ENCODE results near the gene ALDH7A1.

Gene ALDH7A1

GRCh38 chr5:126543660-126544059 is 51.4 kb downstream of the ALDH7A1 start:
- ATAC-seq: no peak

GRCh38 chr5:126543009-126543408 is 52.0 kb downstream of the ALDH7A1 start:
- no peak for ATAC-seq
- no peak for TF ChIP-seq RARB (CRISPR knock-in tag; IDR thresholded peaks at IDR 0.05)
- TF ChIP-seq ESRRG (CRISPR knock-in tag; IDR thresholded peaks at IDR 0.05): no peak
- TF ChIP-seq BACH2 (CRISPR knock-in tag; IDR thresholded peaks at IDR 0.05; ENCODE audit: borderline replicate concordance): no peak
- TF ChIP-seq ISL1 (CRISPR knock-in tag; IDR thresholded peaks at IDR 0.05): no peak
- no peak for TF ChIP-seq ZNF565 (CRISPR knock-in tag; conservative IDR thresholded peaks at IDR 0.05; ENCODE audit: low read depth)
- no peak for TF ChIP-seq CSRNP3 (CRISPR knock-in tag; IDR thresholded peaks at IDR 0.05)
- TF ChIP-seq ZC3H10 (CRISPR knock-in tag; IDR thresholded peaks at IDR 0.05): no peak
- no peak for TF ChIP-seq ZFP30 (CRISPR knock-in tag; IDR thresholded peaks at IDR 0.05)
- TF ChIP-seq SNAI2 (CRISPR knock-in tag; IDR thresholded peaks at IDR 0.05): no peak
- no peak for TF ChIP-seq TCF4 (CRISPR knock-in tag; IDR thresholded peaks at IDR 0.05; ENCODE audit: borderline replicate concordance)
- TF ChIP-seq ZNF8 (CRISPR knock-in tag; IDR thresholded peaks at IDR 0.05): no peak
- no peak for TF ChIP-seq PATZ1 (CRISPR knock-in tag; IDR thresholded peaks at IDR 0.05; ENCODE audit: borderline replicate concordance)
- no peak for TF ChIP-seq OSR1 (CRISPR knock-in tag; IDR thresholded peaks at IDR 0.05)
- no peak for TF ChIP-seq TSHZ2 (CRISPR knock-in tag; IDR thresholded peaks at IDR 0.05)
- no peak for TF ChIP-seq TOX (CRISPR knock-in tag; IDR thresholded peaks at IDR 0.05; ENCODE audit: borderline replicate concordance)
- no peak for TF ChIP-seq ZFP3 (CRISPR knock-in tag; IDR thresholded peaks at IDR 0.05)

More at GRCh38 chr5:126543660-126544059, 51.4 kb downstream of the ALDH7A1 start:
- TF ChIP-seq ESRRG (CRISPR knock-in tag; IDR thresholded peaks at IDR 0.05) (no peak), TCF4 (CRISPR knock-in tag; IDR thresholded peaks at IDR 0.05; ENCODE audit: borderline replicate concordance) (no peak), ISL1 (CRISPR knock-in tag; IDR thresholded peaks at IDR 0.05) (no peak)

GRCh38 chr5:126542441-126542840 is 52.6 kb downstream of the ALDH7A1 start:
- ATAC-seq: no peak
- no peak for TF ChIP-seq ARNTL (CRISPR knock-in tag; IDR thresholded peaks at IDR 0.05; ENCODE audit: borderline replicate concordance, low read depth)
- TF ChIP-seq TCF4 (CRISPR knock-in tag; IDR thresholded peaks at IDR 0.05; ENCODE audit: borderline replicate concordance): no peak
- no peak for TF ChIP-seq ISL1 (CRISPR knock-in tag; IDR thresholded peaks at IDR 0.05)
- no peak for TF ChIP-seq PPARA (CRISPR knock-in tag; IDR thresholded peaks at IDR 0.05; ENCODE audit: borderline replicate concordance)
- no peak for TF ChIP-seq CREB5 (CRISPR knock-in tag; IDR thresholded peaks at IDR 0.05; ENCODE audit: low read depth)
- no peak for TF ChIP-seq BACH2 (CRISPR knock-in tag; IDR thresholded peaks at IDR 0.05; ENCODE audit: borderline replicate concordance)
- TF ChIP-seq SNAI2 (CRISPR knock-in tag; IDR thresholded peaks at IDR 0.05): no peak
- no peak for TF ChIP-seq CSDC2 (CRISPR knock-in tag; IDR thresholded peaks at IDR 0.05)
- no peak for TF ChIP-seq ZNF70 (CRISPR knock-in tag; IDR thresholded peaks at IDR 0.05)
- TF ChIP-seq ZNF8 (CRISPR knock-in tag; IDR thresholded peaks at IDR 0.05): no peak

GRCh38 chr5:126540631-126541030 is 54.4 kb downstream of the ALDH7A1 start:
- no peak for ATAC-seq
- TF ChIP-seq TCF4 (CRISPR knock-in tag; IDR thresholded peaks at IDR 0.05; ENCODE audit: borderline replicate concordance): no peak
- TF ChIP-seq ZNF8 (CRISPR knock-in tag; IDR thresholded peaks at IDR 0.05): no peak

Data from SK-N-SH treated with all-trans-retinoic acid at 6 μM for 48 hours (cell line).